NCI-H524 (cell line): ENCODE data around the gene BCL7C.
A peak's percentile ranks its signal among the peaks of the same experiment; 100 is the strongest.
"Not testable (repeated sequence)": the region's sequence is repeated elsewhere in the genome, so short reads cannot be mapped to it uniquely, and the experiment has no call there.

ENCODE experiments used
- DNase-seq, 2 experiments: peaks; one replicate each; lab custom pipeline; 2025; lab: John Stamatoyannopoulos, UW

BCL7C gene

DNA sequence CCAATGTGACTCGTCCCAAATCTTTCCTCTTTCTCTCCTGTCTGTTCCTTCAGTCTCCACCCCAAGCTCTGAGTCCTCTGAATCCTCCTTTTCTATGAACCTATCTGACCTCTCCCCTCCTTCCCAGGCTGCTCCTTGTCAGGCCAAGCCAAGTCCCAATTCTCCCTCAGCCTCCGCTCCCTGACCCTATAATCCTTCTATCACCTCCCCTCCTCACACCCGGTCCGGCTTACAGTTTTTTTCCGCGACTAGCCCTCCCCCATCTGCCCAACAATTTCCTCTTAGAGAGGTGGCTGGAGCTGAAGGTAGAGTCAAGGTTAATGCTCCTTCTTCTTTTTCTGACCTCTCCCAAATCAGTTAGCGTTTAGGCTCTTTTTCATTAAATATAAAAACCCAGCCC lies 33.1 kb downstream of the BCL7C start:
- DNase-seq = not testable (repeated sequence)

DNA sequence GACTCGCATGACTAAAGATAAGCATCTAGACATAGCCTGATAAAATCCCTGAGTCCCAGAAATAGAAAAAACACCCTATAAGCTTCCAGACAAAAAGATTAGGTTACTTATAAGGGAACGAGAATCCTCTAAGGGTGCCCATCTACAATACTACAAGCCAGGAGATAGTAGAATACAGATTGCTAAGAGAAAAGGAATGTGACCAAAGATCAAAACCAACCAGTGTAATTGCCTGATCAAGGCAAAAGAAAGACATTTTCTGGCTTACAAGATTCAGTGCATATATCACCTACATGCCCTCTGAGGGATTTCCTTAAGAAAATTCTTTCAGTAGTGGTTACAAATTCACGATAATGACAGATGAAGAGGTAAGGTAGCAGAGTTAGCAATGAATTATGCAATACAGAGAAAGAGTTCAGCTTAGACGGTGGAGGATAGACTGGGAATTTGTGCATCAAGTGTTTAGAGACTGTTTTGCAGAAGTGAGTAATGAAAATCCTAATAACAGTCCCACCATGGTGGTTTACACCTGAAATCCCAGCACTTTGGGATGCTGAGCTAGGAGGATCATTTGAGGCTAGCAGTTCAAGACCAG lies 35.0 kb downstream of the BCL7C start:
- DNase-seq = no peak

DNA sequence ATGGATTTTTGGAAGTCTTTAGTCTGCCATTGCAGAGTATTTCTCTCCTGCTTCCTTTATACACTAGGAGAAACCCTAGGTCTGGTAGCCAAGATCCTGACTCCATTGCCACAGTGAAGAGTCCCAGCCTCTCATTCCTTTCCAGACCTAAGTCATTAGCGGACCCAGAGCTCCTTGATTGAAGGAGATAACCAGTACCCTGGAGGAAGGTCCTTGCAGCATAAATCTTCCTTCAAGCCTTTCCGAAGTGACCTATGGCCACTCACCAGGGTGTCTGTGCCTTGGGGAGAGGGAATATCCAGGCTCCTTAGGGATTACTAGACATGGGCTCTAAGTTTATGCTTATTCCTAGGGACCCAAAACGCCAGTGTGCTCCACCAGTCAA lies 35.8 kb downstream of the BCL7C start:
- no peak for DNase-seq

DNA sequence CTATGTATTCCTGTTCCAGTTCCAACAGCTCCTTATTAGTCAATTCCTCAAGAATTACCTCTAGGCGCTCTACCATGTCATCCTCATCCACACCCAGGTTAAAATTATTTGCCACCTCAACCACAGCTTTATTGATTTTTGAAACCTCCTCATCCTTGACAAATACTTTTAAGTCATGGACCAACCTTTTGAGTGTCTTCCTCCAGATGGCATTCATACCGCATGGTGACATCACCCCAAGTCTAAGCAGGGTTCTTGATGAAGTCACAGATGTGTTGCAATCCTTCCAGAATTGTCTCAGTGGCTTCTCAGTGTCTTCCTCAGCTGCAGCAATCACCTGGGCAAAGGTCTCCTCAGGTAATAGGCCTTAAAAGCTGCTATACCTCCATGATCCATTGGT lies 40.1 kb downstream of the BCL7C start:
- DNase-seq = no peak

DNA sequence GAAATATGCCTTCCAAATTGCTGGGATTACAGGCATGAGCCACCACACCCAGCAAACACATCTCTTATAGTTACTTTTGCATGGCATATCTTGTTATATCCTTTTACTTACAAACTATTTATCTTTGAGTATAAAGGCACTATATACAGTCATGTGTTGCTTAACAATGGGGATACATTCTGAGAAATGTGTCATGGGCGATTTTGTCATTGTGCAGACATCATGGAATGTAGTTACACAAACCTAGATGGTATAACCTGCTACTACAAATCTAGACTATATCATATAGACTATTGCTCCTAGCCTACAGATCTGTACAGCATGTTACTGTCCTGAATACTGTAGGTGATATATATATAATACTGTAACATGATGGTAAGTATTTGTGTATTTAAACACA lies 43.6 kb downstream of the BCL7C start:
- DNase-seq = no peak

DNA sequence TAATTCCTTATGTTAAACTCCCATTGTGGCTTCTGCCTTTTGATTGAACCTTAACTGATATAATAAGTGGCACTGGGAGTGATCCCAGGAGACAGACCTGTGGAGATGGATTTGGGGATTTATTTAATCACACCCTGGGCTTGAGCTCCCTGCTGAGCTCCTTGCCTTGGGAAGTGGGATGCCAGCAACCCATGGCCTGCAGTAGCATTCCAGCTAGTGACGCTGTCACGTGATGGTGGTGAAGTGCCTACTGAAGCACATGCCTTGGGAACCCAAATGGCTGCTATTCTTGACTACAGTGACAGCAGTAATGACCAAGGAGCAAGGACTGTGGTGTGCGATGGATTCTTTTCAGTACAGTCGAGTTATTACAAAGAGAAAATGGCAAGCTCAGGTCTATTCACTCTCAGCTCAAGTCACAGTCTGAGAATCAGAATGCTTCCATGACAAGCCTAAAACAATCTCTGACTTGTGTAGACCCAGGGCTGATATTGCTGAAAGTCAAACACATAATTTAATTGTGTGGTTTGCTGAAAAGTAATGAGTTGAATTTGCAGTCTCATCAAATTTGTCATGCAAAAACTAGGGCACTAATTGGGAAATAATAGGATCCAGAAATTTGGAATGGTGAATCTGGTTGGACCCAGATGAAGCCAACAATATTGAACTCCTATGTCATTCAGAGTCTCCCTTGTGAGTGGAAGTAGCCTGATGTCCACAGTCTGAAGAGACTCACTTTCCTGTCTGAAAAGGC lies 47.1 kb downstream of the BCL7C start:
- DNase-seq = no peak

DNA sequence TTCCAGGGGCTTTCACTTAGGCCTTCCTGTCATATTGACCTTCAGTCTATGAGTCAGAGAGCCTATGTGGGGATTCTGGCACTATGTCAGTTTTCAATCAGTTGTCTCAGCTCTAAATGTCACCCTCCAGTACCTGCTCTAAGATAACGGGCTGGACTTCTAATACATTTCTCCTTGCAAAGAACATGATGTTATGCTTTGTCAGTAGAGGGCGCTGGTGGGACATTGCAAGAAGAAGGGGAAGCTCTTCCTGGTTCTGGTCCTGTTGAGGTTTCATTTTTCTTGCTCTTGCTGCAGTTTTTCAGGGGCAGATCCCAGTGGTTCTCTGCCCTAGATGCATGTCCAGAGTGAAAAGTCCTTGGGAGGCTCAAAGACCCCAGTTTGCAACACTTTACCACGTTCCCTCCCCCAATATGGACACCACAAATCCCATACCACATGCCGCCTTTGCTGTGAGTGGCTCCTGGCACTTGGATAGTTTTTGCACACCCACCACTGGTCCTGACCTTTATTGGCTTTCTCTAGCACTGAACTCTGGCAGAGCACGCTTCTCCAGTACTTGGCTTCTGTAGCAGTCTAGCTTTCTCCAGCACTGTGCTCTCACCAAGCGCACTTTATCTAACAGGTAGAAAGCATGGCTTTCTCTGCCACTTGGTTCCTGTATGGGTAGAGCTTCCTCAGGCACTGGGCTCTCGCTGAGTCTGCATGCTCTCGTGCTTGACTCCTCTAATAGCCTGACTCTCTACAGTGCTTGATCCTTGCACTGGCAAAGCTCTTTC lies 49.0 kb downstream of the BCL7C start:
- DNase-seq = peak; percentile 83 to 87

DNA sequence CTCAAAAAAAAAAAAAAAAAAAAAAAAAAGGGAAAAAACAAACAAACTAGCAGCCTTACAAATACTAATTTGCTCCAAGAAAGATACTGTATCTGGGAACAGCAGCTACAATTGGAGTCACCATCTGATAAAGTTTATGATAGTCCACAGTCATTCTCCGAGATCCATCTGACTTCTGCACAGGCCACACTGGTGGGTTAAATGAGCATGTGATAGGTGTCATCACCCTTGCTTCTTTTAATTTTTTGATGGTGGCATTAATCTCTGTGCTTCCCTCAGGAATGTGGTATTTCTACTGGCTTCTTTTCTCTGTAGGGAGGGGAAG lies 49.6 kb downstream of the BCL7C start:
- DNase-seq = no peak

DNA sequence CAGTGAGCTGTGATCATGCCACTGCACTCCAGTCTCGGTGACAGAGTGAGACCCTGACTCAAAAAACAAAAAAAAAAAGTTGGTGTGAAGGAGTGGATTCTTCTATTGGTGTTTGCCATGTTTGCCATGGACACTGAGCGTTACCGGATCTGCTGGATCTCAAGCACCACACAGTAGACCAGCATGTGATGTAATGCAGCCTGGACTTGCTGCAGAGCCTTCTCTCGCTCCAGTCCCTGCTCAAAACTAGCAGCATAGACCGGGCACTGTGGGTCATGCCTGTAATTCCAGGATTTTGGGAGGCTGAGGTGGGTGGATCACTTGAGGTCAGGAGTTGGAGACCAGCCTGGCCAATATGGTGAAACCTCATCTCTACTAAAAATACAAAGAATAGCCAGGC lies 50.4 kb downstream of the BCL7C start:
- no peak for DNase-seq

DNA sequence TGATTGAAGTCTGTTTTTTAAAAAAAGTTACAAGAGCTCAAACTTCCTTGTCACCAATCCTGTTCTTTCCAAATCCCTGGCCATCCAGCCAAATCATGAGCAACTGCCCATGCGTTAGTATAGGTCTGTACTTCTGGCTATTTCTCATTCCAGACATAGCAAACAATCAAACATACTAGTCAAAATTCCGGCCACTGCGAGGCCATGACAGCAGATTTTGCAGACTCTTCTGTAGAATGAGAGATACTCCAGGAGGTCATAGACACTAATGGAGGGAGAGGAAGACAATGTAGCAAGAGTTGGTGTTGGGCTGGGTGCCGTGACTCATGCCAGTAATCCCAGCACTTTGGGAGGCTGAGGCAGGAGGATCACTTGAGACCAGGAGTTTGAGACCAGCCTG lies 50.9 kb downstream of the BCL7C start:
- DNase-seq = no peak

DNA sequence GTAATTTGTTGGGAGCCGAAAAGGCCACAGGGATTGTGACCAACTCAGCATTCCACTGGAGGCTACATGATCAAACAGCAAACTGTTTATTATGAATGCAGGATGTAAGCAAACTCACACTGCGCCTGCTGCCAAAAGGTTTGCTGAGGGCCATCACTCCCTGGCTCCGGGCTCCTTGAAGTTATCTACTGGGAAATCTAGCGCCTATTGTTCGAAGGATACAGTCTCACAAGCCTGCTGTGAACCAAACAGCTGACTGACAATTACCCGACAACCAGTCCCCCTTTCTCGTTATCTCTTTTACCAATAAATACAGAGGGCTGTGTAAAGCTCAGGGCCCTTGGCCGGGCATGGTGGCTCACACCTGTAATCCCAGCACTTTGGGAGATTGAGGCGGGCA lies 52.5 kb downstream of the BCL7C start:
- no peak for DNase-seq

DNA sequence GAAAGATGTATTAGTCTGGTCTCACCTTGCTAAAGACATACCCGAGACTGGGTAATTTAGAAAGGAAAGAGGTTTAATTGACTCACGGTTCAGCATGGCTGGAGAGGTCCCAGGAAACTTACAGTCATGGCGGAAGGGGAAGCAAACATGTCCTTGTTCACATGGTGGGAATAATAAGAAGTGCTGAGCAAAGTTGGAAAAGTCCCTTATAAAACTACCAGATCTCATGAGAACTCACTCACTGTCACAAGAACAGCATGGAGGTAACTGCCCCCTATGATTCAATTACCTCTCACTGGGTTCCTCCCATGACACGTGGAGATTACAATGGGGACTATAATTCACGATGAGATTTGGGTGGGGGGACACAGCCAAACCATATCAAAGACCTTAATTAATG lies 53.3 kb downstream of the BCL7C start:
- DNase-seq = no peak

DNA sequence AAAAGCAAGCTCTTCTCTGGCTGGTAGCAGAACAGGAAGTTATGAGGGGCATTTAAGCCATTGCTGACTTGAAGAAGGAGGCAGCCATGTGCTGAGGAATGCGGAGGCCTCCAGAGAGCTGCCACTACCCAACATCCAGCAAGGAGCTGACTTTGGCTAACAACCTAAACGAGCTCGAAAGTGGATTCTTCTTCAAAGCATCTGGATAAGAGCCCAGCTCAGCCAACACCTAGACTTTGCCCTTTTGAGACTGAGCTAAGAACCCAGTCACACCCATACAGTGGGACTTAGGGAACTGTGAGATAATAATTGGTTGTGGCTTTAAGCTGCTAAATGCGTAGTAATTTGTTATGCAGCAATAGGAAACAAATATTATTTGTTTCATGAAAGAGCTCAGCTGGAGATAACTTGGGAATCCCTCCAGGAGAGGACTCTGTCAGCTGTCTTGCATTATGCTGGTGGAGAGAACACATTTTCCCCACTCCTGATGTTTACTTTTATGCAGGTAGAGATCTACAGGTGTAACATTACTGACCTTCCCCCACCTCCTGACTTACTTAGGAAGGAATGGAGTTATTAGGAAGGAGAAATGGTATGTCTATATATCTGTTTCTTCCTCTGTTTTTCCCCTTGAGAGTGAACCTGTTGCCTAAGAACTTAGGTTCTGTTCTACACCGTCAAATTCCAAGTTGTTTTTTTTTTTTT lies 54.2 kb downstream of the BCL7C start:
- no peak for DNase-seq

DNA sequence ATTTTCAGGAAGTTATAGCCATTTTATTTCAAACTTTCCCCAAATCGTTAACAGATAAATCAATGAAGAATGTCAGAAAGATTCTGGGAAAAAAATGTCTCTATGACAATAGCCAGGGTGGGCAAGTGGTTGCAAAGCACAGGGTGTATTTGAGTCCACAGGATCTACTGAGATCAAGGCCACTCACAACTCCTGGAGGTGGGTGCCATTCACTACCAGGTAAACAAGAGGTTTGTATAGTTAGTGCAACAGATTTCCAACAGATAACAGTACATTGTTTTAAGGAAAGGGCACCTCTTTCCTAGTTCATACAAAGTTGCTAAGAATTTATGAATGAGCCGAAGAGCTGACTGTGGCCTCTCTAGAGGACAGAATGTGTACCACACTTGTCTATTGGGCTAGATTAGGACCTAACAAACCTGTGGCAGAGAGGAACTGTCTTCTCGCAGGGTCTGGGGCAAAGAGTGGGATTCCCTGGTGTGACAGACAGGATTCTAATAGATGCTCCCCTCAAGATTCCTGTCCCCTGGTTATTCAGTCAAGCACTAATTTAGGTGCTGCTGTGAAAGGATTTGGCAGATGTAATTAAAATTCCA lies 54.9 kb downstream of the BCL7C start:
- no peak for DNase-seq

DNA sequence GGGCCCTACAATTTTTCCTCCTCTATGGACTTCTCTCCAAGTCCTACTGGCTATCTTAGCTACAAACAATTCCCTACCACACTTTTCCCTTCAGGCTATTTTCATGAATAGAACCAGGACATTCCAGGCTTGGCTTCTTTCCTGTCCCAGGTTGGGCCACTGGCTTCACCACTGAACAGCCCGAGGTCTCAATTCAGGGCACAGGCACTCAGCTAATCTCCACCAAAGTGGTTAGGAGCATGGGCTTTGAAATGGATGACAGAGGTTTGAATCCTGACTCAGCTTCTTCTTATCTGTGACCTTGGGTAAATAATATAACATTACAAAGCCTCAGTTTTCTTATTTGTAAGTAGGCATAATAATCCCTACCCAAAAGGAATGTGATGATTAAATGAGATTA lies 56.0 kb downstream of the BCL7C start:
- DNase-seq = no peak
